ENCODE data around the gene L3MBTL3. TPM values are rescaled to one million over a fixed set of nuclear protein-coding genes. Genes with fewer than 3 reads are reported as not detected.

The L3MBTL3 gene
- total RNA-seq, 1 donor from 2014 or later = 22.2 TPM

DNA sequence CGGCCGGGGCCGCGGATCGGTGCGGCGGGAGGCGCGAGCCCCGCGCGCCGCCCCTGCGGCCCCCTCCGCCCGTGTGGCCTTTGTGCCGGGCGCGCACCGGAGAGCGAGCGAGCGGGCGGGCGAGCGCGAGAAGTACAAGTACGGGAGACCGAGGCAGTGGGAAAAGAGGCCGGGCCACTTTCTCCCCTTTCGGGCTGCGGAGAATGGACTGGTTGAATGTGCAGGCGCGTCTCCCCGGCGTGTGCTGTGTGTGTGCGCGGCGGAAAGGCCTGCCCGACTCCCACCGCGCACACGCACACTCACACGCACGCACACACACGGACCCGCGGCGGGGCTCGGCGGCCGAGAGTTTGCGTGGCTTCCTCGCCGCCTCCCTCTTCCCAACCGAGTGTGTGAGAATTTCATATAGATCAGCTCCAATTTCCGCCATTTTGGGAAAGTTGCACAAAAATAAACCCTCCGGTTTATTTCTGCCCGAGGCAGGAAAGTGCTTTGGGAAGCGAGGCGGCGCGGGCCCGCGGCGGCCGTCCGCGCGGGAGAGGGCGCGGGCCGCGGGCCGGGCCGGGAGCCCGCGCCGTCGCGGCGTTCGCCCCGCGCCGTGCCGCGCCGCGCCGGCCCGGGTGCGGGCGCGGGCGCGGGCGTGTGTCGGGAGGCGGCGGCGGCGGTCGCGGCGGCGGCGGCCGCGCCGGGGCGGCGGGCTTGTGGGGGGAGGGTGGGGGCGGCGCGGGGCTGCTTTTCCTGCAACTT, 1.1 kb downstream of the L3MBTL3 start:
- peak overlapping the region; percentile 95 for H3K9ac ChIP-seq (ENCODE audit: low read length)
- DNase-seq (ENCODE audit: low read depth) (peak; percentile 36), FAIRE-seq (no peak)
- H3K36me3 Mint-ChIP-seq (ENCODE audit: low read depth, unreplicated experiment) = no peaks in the 10 kb centered on the region
- peak overlapping the region; percentile 85 for H3K4me2 ChIP-seq (ENCODE audit: low read length)
- H3K4me1 ChIP-seq (ENCODE audit: insufficient read depth, low read length) = peaks cover 9% of the 10 kb centered on the region
- no peaks in the 10 kb centered on the region for H3K4me1 Mint-ChIP-seq (ENCODE audit: low read depth, unreplicated experiment)
- H3K27ac ChIP-seq (ENCODE audit: low read depth, low read length) = peak overlapping the region; percentile 70
- H3K79me2 ChIP-seq (ENCODE audit: insufficient read depth, low read length) = peaks cover 30% of the 10 kb centered on the region
- no peaks in the 10 kb centered on the region for H3K9me3 ChIP-seq (ENCODE audit: insufficient read depth, low read depth, low read length)
- H3K4me3 Mint-ChIP-seq (ENCODE audit: unreplicated experiment) = peak overlapping the region; percentile 87
- H2AFZ ChIP-seq (ENCODE audit: low read depth, low read length) = peak overlapping the region; percentile 94
- H3K36me3 ChIP-seq (ENCODE audit: insufficient read depth, low read length) = peaks cover 3% of the 10 kb centered on the region
- peak overlapping the region; percentile 73 for H3K4me3 ChIP-seq (ENCODE audit: insufficient read depth, low read depth, low read length)
- no peaks in the 10 kb centered on the region for H3K9me3 Mint-ChIP-seq (ENCODE audit: unreplicated experiment)
- TF ChIP-seq EZH2 (IDR thresholded peaks at IDR 0.05; ENCODE audit: insufficient read depth, low read length) = no peak
- TF ChIP-seq, protein P1, sequence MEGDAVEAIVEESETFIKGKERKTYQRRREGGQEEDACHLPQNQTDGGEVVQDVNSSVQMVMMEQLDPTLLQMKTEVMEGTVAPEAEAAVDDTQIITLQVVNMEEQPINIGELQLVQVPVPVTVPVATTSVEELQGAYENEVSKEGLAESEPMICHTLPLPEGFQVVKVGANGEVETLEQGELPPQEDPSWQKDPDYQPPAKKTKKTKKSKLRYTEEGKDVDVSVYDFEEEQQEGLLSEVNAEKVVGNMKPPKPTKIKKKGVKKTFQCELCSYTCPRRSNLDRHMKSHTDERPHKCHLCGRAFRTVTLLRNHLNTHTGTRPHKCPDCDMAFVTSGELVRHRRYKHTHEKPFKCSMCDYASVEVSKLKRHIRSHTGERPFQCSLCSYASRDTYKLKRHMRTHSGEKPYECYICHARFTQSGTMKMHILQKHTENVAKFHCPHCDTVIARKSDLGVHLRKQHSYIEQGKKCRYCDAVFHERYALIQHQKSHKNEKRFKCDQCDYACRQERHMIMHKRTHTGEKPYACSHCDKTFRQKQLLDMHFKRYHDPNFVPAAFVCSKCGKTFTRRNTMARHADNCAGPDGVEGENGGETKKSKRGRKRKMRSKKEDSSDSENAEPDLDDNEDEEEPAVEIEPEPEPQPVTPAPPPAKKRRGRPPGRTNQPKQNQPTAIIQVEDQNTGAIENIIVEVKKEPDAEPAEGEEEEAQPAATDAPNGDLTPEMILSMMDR (IDR thresholded peaks at IDR 0.05; ENCODE audit: insufficient read depth, low read depth, low read length) = no peak
- H3K27me3 ChIP-seq (ENCODE audit: insufficient read depth, low read length) = no peaks in the 10 kb centered on the region
- H4K20me1 ChIP-seq (ENCODE audit: insufficient read depth, low read length) = peaks cover 14% of the 10 kb centered on the region
- H3K27ac Mint-ChIP-seq (ENCODE audit: unreplicated experiment) = peak overlapping the region; percentile 53
- H3K27me3 Mint-ChIP-seq (ENCODE audit: low read depth, unreplicated experiment) = peaks cover 3% of the 10 kb centered on the region

DNA sequence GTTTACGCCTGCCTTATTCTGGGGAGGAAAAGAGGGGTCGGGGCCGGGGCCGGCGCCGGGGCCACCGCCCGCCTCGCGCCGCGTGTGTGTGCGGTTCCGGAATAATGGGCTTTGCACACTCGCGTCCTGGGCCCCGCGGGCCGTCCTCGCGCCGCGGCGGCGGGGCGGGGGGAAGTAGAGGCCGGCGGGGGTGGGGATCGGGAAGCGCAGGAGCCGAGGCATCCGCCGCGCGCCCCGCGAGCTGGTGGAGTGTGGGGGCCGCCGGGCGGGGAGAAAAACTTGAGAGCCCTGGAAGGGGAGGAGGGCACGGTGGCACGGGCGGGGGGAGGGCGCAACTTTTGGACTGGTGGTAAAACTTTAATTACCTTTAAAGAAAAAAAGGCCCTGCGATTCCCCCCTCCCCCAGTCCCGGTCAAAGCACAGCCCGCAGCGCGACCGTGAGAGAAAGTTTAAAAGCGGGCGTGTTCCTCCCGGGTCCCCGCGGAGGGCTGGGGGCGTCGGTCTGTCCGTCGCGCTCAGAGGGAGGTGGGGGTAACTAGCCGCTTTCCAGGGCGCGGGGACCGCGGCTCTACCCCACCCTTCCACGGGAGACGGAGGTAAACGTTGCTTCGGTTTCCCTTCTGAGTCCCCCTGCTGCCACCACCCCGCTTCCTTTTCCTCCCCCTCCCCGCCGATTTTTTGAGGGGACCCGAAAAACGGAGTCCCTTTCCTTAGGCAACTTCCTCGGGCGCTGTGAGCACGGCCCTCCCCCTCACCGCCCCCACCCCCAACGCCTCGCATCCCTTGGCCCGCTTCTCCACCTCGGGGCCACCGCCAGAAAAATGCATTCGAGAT, 1.9 kb downstream of the L3MBTL3 start:
- Histone ChIP-seq H3K4me2 (ENCODE audit: low read length) (peak overlapping the region; percentile 85), H3K9ac (ENCODE audit: low read length) (peak overlapping the region; percentile 79), H3K4me3 (ENCODE audit: insufficient read depth, low read depth, low read length) (peak overlapping the region; percentile 70), H3K36me3 (ENCODE audit: insufficient read depth, low read length) (peaks cover 3% of the 10 kb centered on the region), H3K27me3 (ENCODE audit: insufficient read depth, low read length) (no peaks in the 10 kb centered on the region), H4K20me1 (ENCODE audit: insufficient read depth, low read length) (peaks cover 19% of the 10 kb centered on the region), H2AFZ (ENCODE audit: low read depth, low read length) (peak overlapping the region; percentile 55), H3K79me2 (ENCODE audit: insufficient read depth, low read length) (peaks cover 38% of the 10 kb centered on the region), H3K27ac (ENCODE audit: low read depth, low read length) (peak overlapping the region; percentile 46), H3K9me3 (ENCODE audit: insufficient read depth, low read depth, low read length) (no peaks in the 10 kb centered on the region), H3K4me1 (ENCODE audit: insufficient read depth, low read length) (peaks cover 9% of the 10 kb centered on the region)
- no peaks in the 10 kb centered on the region for H3K9me3 Mint-ChIP-seq (ENCODE audit: unreplicated experiment)
- DNase-seq (ENCODE audit: low read depth) = no peak
- TF ChIP-seq, protein P1 (IDR thresholded peaks at IDR 0.05; ENCODE audit: insufficient read depth, low read depth, low read length) = no peak
- no peak for TF ChIP-seq EZH2 (IDR thresholded peaks at IDR 0.05; ENCODE audit: insufficient read depth, low read length)
- peak overlapping the region; percentile 80 for H3K27ac Mint-ChIP-seq (ENCODE audit: unreplicated experiment)
- peaks cover 3% of the 10 kb centered on the region for H3K36me3 Mint-ChIP-seq (ENCODE audit: low read depth, unreplicated experiment)
- H3K27me3 Mint-ChIP-seq (ENCODE audit: low read depth, unreplicated experiment) = peaks cover 3% of the 10 kb centered on the region
- no peaks in the 10 kb centered on the region for H3K4me1 Mint-ChIP-seq (ENCODE audit: low read depth, unreplicated experiment)
- FAIRE-seq = no peak
- peak overlapping the region; percentile 95 for H3K4me3 Mint-ChIP-seq (ENCODE audit: unreplicated experiment)

All from astrocyte (in vitro differentiated cells and primary cell).